Left ventricle myocardium inferior (tissue), 1 donor: Measurements from ENCODE around the gene MEI1. TPM values are rescaled to one million over a fixed set of nuclear protein-coding genes. Genes with fewer than 3 reads are reported as not detected.
A peak's percentile ranks its signal among the peaks of the same experiment; 100 is the strongest.

Experiments used
- DNase-seq: peaks from one replicate; pipeline ENCODE4 v3.0.0-alpha.2; 2020
- H3K27ac ChIP-seq: fragments of 200-600 bp; replicated peaks from 2 replicates; pipeline ENCODE4 v1.8.0; 2021
- H3K27me3 ChIP-seq: fragments of 200-600 bp; 2 replicates; pipeline ENCODE4 v1.8.0; 2021; ENCODE audit warnings: low read depth
- H3K36me3 ChIP-seq: fragments of 200-600 bp; 2 replicates; pipeline ENCODE4 v1.8.0; 2021
- H3K4me1 ChIP-seq: fragments of 200-600 bp; 2 replicates; pipeline ENCODE4 v1.8.0; 2021
- H3K4me3 ChIP-seq: fragments of 200-600 bp; 2 replicates; pipeline ENCODE4 v1.8.0; 2021; ENCODE audit warnings: mild to moderate bottlenecking, moderate library complexity
- H3K9me3 ChIP-seq: fragments of 200-600 bp; replicated peaks from 2 replicates; pipeline ENCODE4 v1.8.0; 2021
- CTCF ChIP-seq: fragments of 200-600 bp; IDR thresholded peaks from 2 replicates; pipeline ENCODE4 v1.8.0; 2021; ENCODE audit warnings: antibody characterized with exemption, mild to moderate bottlenecking, borderline replicate concordance
- intact Hi-C: fragments of 100-400 bp; cut with micrococcal nuclease; formaldehyde crosslinking; loops from one replicate; pipeline ENCODE4 v1.11.0; 2022
- total RNA-seq: library from RNA; stranded (reverse); fragmentation: NEBNext Ultra II Directional; extraction: Animal tissue kit (Norgen Biotek cat#: 25700); gene quantifications from one replicate; pipeline ENCODE4 v1.2.1, GENCODE V29; 2021
- donor health status: DM: no; HTN: yes; CAD: no; lungs with severe emphysema.

Gene MEI1
- total RNA-seq, 1 donor from 2014 or later: 0.74 TPM

DNA sequence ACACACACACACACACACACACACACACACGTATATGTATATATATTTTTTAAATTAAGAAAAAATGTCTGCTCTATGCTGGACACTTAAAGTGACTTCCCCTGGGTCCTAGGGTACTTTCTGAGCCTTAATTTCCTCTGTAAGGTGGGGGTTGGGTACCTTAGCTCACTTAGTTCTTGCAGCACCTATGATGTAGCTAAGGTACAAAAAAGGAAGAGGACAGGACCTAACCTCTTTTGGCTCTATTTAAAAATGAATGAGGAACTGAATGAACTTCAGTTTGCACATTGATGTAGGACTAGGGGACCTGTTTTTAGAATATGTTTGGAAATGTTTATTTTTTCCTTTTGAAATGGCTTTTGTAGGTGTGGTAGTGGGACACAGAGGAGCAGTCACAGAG lies 144.7 kb downstream of the MEI1 start:
- Histone ChIP-seq H3K4me1 (peaks cover 85% of the 10 kb centered on the region), H3K27me3 (no peaks in the 10 kb centered on the region), H3K27ac (no peak overlapping the region), H3K36me3 (peaks cover 8% of the 10 kb centered on the region), H3K9me3 (no peaks in the 10 kb centered on the region), H3K4me3 (no peak overlapping the region)
- intact Hi-C loops: loop anchor here (5.0 kb wide), 1 partner anchor 33 kb away; no protein-coding TSS in a partner anchor
- no peak for DNase-seq
- TF ChIP-seq CTCF: no peak

GRCh38 chr22:41844513-41844912 lies 145.2 kb downstream of the MEI1 start:
- no peak for DNase-seq
- no peaks in the 10 kb centered on the region for H3K9me3 ChIP-seq
- H3K4me3 ChIP-seq: no peak overlapping the region
- TF ChIP-seq CTCF: no peak
- H3K27ac ChIP-seq: no peak overlapping the region
- peaks cover 8% of the 10 kb centered on the region for H3K36me3 ChIP-seq
- peaks cover 80% of the 10 kb centered on the region for H3K4me1 ChIP-seq
- H3K27me3 ChIP-seq: no peaks in the 10 kb centered on the region
- intact Hi-C loops: loop anchor here (5.0 kb wide), 1 partner anchor 33 kb away; no protein-coding TSS in a partner anchor

DNA sequence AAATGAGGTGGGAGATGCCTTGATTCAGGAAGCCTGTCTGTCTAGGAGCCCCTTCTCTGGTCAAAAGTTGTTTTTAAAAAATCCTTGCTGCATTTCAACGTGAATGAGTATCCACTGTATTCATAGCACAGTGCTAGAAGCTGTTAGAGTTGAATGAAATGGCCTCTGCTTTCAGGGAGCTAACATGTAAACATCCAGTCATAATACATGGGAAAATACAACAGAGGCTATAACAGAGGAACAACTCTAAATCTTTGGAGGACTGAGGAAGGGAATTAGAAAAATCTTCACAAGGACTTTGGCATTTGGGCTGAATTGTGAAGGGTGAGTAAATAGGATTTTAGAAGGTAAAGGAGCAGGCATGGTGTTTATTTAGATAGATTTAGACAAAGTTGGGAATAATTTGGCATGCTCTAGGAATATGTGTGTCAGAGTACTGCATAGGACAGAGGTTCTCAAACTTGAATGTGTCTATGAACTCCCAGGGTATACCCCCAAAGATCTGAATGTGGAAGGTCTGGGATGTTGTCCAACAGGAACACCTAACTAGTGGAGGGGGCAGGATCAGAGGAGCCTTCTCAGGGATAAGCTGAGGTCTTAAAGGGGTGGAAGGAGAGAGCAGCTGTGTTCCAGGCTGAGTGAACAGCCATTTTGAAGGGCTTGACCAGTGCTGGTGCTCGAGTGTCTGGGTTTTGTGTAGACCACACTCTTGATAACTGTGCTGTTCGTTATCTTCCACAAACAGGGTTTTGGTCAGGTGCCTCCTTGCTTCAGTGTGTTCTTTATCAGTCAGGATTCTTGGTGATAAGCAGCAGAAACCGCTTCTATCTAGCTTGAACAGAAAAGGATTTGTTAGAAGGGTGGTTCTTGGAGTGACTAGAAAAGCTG lies 146.3 kb downstream of the MEI1 start:
- no peak for TF ChIP-seq CTCF
- H3K36me3 ChIP-seq: peaks cover 8% of the 10 kb centered on the region
- peak overlapping the region; percentile 7 for H3K27ac ChIP-seq
- DNase-seq: no peak
- no peak overlapping the region for H3K4me3 ChIP-seq
- intact Hi-C loops: no loop called here
- H3K4me1 ChIP-seq: peaks cover 72% of the 10 kb centered on the region
- H3K27me3 ChIP-seq: no peaks in the 10 kb centered on the region
- no peaks in the 10 kb centered on the region for H3K9me3 ChIP-seq

GRCh38 chr22:41846268-41846987 lies 147.1 kb downstream of the MEI1 start:
- Histone ChIP-seq H3K4me3 (no peak overlapping the region), H3K9me3 (no peaks in the 10 kb centered on the region), H3K27me3 (no peaks in the 10 kb centered on the region), H3K4me1 (peaks cover 64% of the 10 kb centered on the region), H3K27ac (peak overlapping the region; percentile 7), H3K36me3 (peaks cover 12% of the 10 kb centered on the region)
- TF ChIP-seq CTCF: no peak
- DNase-seq: no peak
- intact Hi-C loops: no loop called here

- intact Hi-C loops: no loop called here
- Histone ChIP-seq H3K27me3 (no peaks in the 10 kb centered on the region), H3K9me3 (no peaks in the 10 kb centered on the region), H3K4me1 (peaks cover 59% of the 10 kb centered on the region), H3K36me3 (peaks cover 14% of the 10 kb centered on the region), H3K4me3 (no peak overlapping the region), H3K27ac (no peak overlapping the region)
- no peak for DNase-seq
- TF ChIP-seq CTCF: no peak
These were observed 148.0 kb downstream of the MEI1 start for GRCh38 chr22:41847300-41847699.
